NCI-H2227 (cell line): ENCODE measurements around the gene ARHGAP4.

ENCODE experiments used
- DNase-seq: peaks from one replicate; lab custom pipeline; 2025; ENCODE audit not compliant: unreplicated experiment; lab: John Stamatoyannopoulos, UW

The ARHGAP4 gene

DNA sequence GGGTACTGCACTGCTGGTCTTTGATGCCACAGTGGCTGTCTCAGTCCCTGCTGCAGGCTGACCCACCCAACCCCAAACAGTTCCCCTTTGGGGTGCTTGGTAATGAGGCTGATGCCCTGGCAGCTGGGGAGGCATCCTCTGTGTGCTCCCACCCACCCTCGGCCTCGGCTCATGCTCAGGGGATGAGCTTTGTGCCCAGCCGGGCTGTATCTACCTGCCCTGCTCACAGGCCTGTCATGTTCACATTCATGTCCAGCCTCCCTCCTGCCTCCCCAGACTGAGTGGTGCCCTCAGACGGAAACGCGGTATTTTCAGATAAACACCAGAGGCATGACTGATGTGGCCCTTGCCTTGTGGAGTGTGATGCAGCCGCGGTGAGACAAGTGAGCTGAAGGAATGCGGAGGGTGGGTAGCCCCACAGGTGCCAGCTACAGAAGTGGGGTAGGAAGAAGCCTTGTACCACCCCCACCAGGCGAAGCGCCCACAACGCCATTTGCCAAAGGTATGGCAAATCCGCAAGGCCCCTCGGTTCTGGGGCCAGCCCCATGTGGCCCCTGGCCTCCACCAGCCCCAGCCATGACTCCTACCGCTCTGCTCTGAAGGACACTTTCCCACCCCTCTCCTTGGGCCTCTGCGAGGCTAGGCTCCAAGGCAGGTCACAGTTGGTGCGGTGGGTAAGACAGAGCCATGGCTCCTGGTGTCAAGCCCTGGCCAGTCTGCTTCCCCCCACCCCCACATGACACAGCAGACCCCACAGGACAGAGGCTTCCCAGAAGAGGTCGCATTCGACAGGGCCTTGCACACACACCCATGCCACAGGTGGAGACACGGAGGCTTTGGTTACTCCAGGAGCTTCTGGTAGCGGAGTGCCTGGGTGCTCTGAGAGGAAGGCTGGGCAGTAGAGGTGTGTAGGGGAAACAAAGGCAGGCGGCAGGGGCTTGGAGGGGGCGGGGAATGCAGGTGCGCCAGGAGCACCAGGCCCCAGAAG lies 20.2 kb upstream of the ARHGAP4 start:
- DNase-seq = no peak

DNA sequence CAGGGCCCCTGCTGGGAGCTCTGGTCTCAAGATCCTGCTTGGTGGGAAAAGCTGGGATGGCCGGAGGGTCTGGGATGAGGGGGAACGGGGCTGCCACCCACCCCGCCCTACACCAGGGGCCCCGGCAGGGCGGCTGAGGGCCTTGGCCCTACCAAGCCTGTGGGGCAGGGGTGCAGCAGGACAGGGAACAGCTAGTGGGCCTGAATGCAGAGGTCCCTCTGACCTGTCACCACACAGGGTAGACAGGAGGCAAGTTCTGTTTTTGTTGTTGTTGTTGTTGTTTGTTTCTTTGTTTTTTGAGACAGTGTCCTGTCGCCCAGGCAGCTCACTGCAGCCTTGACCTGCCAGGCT lies 18.7 kb upstream of the ARHGAP4 start:
- no peak for DNase-seq

DNA sequence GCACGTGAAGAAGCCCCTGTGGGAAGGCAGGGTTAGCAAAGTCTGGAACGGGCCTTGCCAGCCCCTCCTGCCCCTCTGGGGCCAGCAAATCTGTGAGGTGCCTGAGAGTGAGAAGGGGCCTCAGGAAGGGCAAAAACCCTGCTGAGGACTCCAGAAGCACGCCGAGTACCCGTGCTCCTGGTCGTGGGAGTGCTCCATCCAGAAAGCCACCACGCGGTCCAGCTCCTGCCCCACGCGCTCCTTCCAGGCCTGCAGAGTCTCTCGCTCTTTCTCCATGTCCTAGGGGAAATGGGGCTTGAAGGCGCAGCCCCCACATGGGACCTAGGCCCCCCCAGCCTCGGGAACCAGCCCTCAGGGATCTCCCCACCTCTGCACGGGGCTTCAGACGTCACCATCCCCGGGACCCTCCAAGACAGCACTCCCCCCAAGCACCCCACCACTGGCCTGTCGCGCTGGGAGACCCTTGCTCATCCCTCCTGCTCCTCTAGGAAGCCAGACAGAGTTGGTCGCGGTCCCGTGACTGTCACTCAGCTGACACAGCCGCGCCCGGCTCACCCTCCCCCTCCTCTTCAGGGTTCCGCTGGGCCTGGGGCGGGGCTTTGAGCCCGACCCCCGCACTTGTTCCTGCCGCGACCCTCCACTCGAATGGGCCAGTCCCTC lies 18.2 kb upstream of the ARHGAP4 start, which contains the start of gene RENBP:
TSS of gene RENBP (minus strand) at position 504 of the 660 bp plus-strand sequence. CDS start at position 471, 33 bp downstream.
- DNase-seq = peak; percentile 60

DNA sequence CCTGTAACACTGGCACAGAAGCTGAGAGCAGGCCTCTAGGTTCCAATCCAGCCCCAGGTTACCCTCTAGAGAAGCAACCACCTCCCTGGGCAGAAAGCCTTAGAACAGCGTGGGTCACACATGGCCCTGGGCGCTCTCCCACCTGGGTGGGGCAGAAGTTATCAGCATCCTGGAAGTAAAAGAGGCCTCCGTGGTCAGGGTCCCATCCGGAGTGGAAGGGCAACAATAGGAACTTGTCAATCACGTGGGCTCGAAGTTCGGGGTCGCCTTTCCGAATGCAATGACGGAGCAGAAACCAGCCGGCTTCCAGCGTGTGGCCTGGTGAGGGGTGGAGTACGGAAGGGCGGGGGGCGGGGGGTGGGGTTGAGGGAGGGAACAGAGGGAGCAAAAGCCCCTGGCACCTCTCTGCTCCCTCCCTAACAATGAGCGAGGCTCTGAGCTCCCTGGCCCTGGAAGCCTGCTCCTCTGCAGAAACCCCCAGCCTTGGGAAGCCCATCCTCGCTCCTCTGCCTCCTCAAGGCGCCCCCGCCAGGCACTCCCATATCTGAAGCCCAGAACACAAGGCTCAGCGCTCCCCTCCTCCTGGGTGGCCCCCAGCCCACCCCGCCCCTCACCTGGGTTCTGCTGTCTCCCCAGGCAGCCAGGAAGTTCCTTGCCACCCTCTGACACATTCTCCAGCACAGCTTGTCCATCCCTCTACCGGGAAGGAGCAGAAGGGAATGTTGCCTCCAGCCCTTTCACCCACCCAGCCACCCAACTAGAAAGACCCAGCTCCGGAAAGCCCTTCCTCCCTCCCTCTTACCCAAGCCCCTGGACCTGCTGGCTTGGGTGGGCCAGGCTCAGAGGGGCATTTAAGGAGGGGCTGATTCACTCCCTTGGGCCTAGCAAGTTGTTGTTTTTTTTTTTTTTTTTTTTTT lies 15.5 kb upstream of the ARHGAP4 start:
- no peak for DNase-seq

DNA sequence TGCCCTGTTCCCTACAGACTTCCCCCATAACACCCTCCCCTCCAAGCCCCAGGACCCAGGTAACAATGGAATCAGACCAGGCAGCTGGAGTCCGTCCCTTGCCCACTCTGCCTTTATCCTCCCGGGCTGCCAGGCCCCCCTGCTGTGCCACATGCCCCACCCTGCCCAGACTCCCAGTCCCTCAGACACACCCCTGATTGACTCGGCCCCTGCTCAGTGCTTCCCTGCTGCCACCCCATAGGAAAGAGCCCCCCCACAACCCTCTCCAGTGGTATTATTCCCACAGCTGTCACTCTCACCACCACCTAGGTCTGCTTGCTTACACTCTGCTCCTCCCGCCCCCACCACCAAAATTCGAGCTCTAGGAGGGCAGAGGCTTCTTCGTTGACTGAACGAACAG lies 13.5 kb upstream of the ARHGAP4 start:
- no peak for DNase-seq

DNA sequence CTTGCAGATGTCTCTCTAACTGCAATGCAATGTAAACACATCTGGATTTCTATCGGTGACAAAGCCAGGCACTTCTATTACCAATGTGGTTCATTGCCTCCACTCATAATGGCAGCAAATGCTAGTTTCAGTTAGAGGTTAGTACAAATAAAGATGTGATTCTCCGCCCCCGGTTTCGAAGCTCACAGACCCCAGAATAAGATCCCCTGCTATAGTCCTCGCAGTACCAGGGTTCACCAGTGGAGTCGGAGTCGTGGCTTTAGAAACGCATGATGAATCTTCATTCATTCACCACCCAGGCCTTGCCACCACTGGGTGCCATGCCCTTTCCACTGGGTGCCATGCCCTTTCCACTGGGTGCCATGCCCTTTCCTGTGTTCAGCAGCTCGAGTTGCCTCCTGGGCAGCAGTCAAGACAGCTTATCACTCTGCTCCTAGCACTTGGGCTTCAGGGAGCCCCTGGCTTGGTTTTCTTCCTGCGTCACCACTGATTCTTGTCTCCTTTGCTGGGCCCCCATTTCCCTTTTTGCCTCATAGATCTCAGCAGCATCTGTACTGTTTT lies 12.2 kb upstream of the ARHGAP4 start:
- DNase-seq = no peak

DNA sequence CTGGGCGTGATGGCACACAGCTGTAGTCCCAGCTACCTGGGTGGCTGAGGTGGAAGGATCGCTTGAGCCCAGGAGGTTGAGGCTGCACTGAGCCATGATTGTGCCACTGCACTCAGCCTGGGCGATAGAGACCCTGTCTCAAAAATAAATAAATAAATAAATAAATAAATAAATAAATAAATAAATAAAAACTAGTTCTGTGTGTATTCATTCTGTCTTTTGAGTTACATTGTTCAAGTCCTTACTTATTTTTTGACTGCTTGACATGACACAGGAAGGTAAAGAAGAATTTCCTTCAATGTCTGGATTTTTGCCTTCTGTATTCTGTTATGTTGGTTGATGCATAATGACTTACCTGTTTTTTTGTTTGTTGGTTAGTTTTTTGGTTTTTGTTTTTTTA lies 11.0 kb upstream of the ARHGAP4 start:
- no peak for DNase-seq

DNA sequence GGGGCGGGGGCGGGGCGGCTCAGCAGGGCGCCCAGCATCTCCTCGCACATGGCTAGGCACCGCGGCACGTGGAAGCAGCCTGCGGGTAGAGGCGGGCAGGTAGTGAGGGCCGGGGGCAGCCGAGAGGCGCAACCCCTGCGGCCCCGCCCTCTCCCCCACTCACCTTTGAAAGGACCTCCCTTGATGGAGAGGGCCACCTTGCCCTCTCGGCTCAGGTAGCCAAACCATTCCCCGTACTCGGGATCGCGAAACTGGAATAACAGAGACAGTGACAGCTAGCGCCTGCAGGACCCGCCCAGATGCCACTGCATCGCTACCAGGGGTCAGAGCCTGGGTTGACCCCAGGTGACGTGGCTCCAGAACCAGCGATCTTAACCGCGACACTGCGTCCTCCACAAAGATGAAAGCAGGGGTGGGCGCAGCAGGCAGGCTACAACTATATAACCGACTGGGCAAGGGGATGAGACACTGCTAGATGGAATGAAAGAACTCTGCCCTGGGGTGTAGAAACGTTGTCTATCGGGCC lies 9.3 kb upstream of the ARHGAP4 start:
- peak; percentile 37 for DNase-seq

DNA sequence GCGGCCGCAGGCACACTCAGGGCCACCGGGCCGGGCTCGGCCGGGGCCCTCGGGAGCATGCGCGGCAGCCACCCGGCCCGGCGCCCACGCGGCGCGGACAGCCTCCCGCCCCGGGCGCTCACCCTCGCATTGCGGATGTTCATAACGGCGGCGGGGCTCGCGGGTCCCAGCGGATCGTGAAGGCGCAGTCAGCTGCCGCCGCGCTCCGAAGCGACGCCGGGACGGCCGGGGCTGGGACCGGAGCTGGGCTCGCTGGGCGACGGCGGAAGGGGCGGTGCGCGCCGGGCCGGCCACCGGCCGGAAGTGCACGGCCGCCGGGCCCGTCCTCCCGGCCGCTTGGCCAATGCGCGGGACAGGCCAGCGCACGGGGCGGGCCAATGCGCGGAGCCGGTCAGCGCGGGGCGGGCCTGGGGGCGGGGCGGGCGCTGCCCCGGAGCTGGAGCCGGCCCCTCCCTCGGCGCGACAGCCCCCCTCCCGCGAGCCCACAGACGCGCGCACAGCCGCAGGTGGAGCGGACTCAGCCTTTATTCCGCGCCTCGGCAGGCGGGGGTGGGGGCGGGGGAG lies 8.8 kb upstream of the ARHGAP4 start, which contains the start of gene NAA10:
TSS of gene NAA10 (minus strand) at position 276 of the 564 bp plus-strand sequence. CDS start at position 143, 133 bp downstream.
- DNase-seq = peak; percentile 91

DNA sequence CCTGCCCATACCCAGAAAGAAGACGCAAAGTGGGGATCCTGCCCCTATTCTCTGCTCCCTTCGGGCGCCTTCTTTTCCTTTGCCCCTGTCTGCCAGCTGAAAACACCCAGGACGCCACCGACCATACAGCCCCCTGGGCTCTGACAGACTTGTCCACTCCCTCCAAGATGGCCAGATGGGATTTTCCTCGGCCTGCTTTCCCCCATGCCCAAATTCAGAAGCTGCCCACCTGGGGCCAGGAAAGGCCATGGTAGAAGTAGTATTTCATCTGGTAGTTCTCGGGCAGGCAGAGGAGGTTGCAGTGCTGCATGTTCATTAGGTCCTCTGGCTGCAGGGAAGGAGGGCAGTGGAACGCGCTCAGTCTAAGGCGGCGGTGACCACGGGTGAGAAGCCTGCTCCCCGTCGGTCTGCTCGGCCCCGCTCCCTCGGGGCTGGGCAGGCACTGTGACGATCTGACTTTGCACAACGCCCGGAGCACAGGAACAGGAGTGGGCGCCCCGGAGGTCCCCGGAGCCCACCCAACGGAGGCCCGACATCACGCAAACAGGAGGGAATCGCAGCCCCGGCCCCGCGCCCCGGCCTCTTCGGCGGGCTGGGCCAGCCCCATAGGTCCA lies 8.2 kb upstream of the ARHGAP4 start:
- no peak for DNase-seq

DNA sequence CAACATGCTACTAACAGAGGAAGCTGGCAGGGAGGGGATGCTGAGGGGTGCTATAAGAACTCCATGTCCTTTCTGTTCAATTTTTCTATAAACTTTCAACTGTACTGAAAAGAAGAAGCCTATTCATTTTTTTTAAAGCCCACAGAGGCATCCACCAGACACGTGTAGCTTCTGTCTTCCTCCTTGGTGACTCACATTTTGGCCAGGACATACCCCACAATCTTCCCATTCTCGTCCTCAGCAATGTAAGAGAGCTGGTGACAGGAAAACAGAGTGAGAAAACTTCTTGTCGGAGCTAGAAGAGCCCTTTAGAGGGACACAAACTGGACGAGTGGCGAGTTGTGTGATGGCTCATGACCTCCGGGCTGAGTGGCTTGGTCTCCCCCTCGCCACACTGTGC lies 7.7 kb upstream of the ARHGAP4 start:
- no peak for DNase-seq

DNA sequence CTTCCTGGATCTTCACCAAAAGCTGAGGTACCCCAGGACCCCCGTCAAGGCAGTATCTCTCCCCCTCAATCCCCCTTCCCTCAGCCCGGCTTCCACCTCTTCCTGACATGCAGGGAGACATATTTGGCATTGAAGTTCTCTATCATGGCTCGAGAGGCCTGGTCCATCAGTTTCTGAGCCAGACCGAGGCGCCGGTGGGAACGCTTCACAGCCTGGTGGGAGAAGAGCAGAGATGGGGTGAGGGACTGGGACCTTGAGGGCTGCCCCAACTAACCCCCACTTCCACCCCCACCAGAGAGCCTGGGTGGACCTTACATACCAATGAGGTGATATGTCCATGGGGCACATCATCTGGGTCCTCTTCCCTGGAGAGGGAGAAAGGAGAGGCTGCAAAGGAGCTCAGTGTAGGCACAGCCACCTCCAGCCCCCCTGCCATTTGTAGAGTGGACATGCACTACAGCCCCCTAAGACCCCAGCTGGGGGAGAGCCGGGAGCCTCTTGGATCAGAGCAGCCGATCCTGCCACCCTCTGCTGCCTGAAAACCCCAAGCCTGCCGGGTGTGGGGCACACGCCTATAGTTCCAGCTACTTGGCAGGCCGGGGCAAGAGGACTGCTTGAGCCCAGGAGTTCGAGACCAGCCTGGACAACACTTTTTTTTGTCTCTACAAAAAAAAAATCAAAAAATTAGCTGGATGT lies 6.3 kb upstream of the ARHGAP4 start:
- DNase-seq = no peak

DNA sequence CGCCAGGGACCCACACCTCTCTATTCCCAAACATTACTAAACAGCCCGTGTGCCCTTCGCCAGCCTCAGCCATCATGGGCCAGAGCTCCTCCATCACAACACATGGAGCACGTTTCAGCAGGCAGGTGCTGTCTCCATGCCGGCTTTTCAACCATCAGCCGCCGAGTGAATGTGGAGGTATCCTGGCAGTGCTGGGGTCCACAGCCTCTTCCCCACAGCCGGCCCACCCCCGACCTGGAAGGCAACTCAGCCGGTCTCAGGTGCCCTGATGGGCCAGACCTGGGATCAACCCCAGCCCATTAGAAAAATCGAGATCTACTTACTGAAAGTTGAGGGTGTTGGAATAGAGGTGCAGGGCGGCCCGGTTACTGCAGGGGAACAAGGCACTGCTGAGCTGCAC lies 5.7 kb upstream of the ARHGAP4 start:
- no peak for DNase-seq

DNA sequence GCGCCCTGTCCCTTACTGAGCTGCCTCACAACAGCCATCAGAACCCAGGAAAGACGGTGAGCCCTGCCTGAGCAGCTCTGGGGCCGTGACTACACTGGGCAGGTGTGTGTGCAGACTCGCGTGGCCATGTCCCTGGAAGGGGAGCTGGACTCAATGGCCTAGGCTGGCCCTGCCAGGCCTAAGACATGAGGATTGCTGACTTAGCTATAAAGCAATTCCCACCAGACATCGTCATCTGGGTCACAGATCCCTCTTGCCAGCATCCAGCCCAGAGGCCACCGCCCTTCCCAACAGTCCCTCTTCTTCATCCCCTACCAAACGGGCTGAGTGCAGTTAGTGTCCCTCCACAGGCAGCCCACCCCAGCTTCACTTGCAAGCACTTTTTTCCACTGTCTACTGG lies 5.1 kb upstream of the ARHGAP4 start:
- DNase-seq = no peak

DNA sequence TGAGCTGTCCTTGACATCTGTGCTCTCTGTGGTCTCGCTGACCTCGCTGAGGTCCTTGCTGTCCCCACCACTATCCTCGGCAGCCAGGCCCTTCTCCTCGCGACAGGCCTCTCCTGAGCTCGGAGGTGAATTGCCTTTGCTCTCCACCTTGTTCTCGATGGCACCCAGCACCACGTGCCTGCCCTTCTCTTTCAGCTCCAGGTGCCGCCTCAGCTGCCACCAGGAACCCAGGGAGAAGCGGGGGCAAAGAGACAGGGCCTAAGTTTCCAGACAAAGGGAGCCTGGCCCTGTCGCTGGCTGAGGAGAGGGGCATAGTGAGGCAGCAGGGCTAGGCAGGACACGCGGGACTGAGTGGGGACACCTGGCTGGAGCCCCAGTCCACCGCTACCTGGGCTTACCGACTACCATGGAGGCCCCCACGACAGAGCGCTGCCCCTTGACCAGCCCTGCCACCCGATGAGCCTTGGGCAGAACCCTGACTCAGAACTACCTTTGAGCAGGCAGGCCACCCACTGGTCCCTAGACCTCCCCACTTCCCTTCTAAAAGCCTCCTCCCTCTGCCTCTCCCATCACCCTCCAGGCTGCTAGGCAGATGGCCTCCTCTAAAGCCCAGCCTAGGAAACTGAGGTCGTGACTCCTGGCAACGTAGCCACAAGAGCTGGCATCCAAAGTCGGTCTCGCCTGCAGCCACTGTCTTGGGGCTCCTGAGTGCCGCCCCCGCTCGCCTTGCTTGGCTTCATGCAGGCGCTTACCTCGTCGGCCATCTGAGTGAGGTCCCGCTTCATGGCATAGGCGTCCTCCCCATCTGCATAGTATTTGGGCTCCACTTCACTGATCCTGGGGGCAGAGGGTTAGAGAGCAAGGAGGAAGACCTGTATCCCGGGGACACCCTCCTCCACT lies 4.2 kb upstream of the ARHGAP4 start:
- no peak for DNase-seq

DNA sequence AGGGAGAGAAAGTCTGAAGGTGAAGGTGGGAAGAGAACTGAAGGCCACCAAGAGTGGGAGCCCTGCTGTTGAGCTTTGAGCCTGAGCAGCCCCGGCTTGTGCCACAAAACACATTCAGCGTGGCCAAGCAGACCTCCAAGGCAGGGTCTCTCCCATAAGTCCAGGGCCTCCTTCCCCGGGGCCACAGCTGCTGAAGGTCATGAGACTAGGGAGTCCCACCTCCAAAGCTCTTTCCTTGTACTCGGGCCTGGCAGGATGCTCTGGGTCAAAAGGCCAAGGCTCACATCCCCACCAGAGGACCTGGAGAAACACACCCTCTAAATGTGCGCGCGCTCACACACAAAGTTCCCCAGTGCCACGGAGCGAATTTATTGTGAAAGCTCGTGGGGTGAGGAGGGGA lies 3.5 kb upstream of the ARHGAP4 start:
- no peak for DNase-seq

DNA sequence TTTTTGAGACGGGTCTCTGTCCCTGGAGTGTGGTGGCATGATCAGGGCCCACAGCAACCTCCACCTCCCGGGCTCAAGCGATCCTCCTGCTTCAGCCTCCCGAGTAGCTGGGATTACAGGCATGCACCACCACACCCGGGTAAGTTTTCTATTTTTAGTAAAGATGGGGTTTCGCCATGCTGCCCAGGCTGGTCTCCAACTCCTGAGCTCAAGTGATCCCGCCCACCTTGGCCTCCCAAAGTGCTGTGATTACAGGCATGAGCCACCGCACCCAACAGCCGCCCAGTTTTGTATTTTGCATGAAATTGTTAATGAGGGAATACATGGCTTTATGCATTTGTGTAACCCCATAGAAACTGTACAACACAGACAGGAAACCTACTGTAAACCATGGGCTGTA lies 2.8 kb upstream of the ARHGAP4 start:
- DNase-seq = no peak
